Aorta (tissue), 5 donors: ENCODE measurements around the gene KIF14. TPM values are rescaled to one million over a fixed set of nuclear protein-coding genes. Genes with fewer than 3 reads are reported as not detected.
A peak's percentile ranks its signal among the peaks of the same experiment; 100 is the strongest.
"Not testable (repeated sequence)": the region's sequence is repeated elsewhere in the genome, so short reads cannot be mapped to it uniquely, and the experiment has no call there.

ENCODE experiments used
- ATAC-seq: fragments of 200-7000 bp; cut with Tn5 transposase; one replicate; pipeline ENCODE4 v1.9.1; 2022; ENCODE audit warnings: moderate library complexity; ENCODE audit not compliant: low FRiP score
- DNase-seq, 2 donors: peaks; one replicate each; pipeline ENCODE4 v3.0.0-alpha.2; 2020
- H3K27ac ChIP-seq, 2 donors: one replicate each; pipeline ENCODE4 v1.5.1; 2013; ENCODE audit warnings: low read length in 2 of 2, mild to moderate bottlenecking in 2 of 2, moderate library complexity in 2 of 2, control low read depth in 1 of 2, inconsistent platforms in 1 of 2, low read depth in 1 of 2
- H3K27me3 ChIP-seq, 2 donors: one replicate each; pipeline ENCODE4 v1.6.1; 2013; ENCODE audit warnings: control low read depth in 1 of 2, low read length in 1 of 2, mild to moderate bottlenecking in 1 of 2, moderate library complexity in 1 of 2; ENCODE audit not compliant: insufficient read depth in 2 of 2, control insufficient read depth in 1 of 2
- H3K36me3 ChIP-seq, 2 donors: one replicate each; pipeline ENCODE4 v1.6.1; 2013; ENCODE audit warnings: control low read depth in 1 of 2, low read length in 1 of 2, mild to moderate bottlenecking in 1 of 2; ENCODE audit not compliant: insufficient read depth in 2 of 2, control insufficient read depth in 1 of 2
- H3K4me1 ChIP-seq, 2 donors: one replicate each; pipeline ENCODE4 v1.6.1; 2013; ENCODE audit warnings: low read length in 2 of 2, control low read depth in 1 of 2, mild to moderate bottlenecking in 1 of 2, moderate library complexity in 1 of 2; ENCODE audit not compliant: insufficient read depth in 2 of 2, control insufficient read depth in 1 of 2
- H3K4me3 ChIP-seq, 2 donors: one replicate each; pipeline ENCODE4 v1.5.1; 2013; ENCODE audit warnings: low read length in 2 of 2, control low read depth in 1 of 2, mild to moderate bottlenecking in 1 of 2
- H3K9me3 ChIP-seq: one replicate; pipeline ENCODE4 v1.6.1; 2013; ENCODE audit warnings: mild to moderate bottlenecking, low read length; ENCODE audit not compliant: control insufficient read depth
- WGBS, 2 donors: extraction: QIAGEN DNeasy Blood & Tissue Kit; methylation state at CpG; one replicate each; pipeline ENCODE4 v1.1.7; 2013; 5-methylcytosine and 5-hydroxymethylcytosine counted together
- intact Hi-C, 2 donors: fragments of 100-400 bp; cut with DNase I; formaldehyde crosslinking; loops; one replicate each; pipeline versions ENCODE4 v1.14.2 to v1.15.0; 2022
- polyA plus RNA-seq, 2 donors: library from polyadenylated mRNA; stranded (reverse); fragments of 200-250 nt; gene quantifications; one replicate each; pipeline ENCODE4 v1.2.3, GENCODE V29; 2013
- total RNA-seq, 2 donors: library from RNA; stranded (reverse); fragmentation: NEBNext Ultra II Directional; extraction: Animal tissue kit (Norgen Biotek cat#: 25700); gene quantifications; one replicate each; pipeline ENCODE4 v1.2.1, GENCODE V29; 2021
- donor health status: healthy with polysubstance abuse.
- donor health status: Bipolar disorder and iron deficiency.
- donor health status: DM: no; HTN: no; CAD: no.
- donor health status: DM: no; HTN: no; CAD: no.
- donor health status: DM: yes; HTN: yes; CAD: no.

KIF14 gene
- total and polyA plus RNA-seq, 4 donors: 0.13 to 0.60 (median 0.18) TPM

- no peaks in the 10 kb centered on the region for H3K9me3 ChIP-seq
- no peaks in the 10 kb centered on the region for H3K27me3 ChIP-seq
- H3K4me1 ChIP-seq: peaks cover 0 to 4% of the 10 kb centered on the region in 2 donors
- intact Hi-C loops: no loop called here
- H3K27ac ChIP-seq: no peak overlapping the region
- no peaks in the 10 kb centered on the region for H3K36me3 ChIP-seq
- DNase-seq (no peak), ATAC-seq (no peak)
- 85 to 86% methylated on average over 1 of the region's 1 CpG for WGBS, 2 donors
- no peak overlapping the region for H3K4me3 ChIP-seq
These were observed 82.4 kb downstream of the KIF14 start for GRCh38 chr1:200538179-200538578.

- no peak for ATAC-seq
- H3K4me1 ChIP-seq: no peaks in the 10 kb centered on the region
- no peaks in the 10 kb centered on the region for H3K36me3 ChIP-seq
- DNase-seq: no peak
- H3K27ac ChIP-seq: no peak overlapping the region
- 70 to 71% methylated on average over 4 of the region's 4 CpGs for WGBS, 2 donors
- H3K27me3 ChIP-seq: no peaks in the 10 kb centered on the region
- no peaks in the 10 kb centered on the region for H3K9me3 ChIP-seq
- intact Hi-C loops: no loop called here
- no peak overlapping the region for H3K4me3 ChIP-seq
These were observed 84.9 kb downstream of the KIF14 start for GRCh38 chr1:200535605-200536004.

DNA sequence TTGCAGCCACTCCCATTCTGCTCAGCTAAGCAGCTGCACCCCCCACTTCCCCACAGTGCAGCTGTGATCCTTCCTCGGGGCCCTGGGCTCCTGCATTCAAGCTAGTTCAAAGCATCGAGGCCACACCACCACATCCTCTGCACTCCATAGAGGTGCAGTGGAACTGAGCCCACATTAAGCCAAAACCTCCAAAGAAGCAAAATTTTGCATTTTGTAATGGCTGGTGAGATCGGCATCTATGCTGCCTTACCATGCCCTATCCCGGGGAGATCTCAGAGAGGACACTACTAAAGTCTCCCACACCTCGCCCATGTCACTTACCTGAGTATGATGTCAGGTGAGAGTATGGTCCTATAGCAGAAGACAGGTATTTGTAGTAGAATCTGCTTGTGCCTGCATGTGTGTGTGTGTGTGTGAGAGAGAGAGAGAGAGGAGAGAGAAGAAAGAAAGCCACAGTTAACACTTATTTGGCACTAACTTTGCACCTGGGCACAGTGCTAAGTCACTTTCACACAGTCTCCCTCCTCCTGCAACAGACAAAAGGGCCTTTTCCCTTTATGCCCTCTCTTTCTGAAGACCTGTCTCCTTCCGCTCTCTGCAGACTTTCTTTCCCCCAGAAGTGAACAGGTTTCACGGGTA, 89.8 kb downstream of the KIF14 start:
- no peaks in the 10 kb centered on the region for H3K27me3 ChIP-seq
- intact Hi-C loops: no loop called here
- H3K27ac ChIP-seq: no peak overlapping the region
- no peak for ATAC-seq
- no peaks in the 10 kb centered on the region for H3K36me3 ChIP-seq
- no peaks in the 10 kb centered on the region for H3K9me3 ChIP-seq
- no peak overlapping the region for H3K4me3 ChIP-seq
- 62 to 65% methylated on average over 7 of the region's 7 CpGs for WGBS, 2 donors
- no peak for DNase-seq
- H3K4me1 ChIP-seq: no peaks in the 10 kb centered on the region

- no peaks in the 10 kb centered on the region for H3K4me1 ChIP-seq
- H3K36me3 ChIP-seq: no peaks in the 10 kb centered on the region
- no peak for ATAC-seq
- no peak for DNase-seq
- WGBS, 2 donors: 68 to 69% methylated on average over 4 of the region's 4 CpGs
- no peaks in the 10 kb centered on the region for H3K27me3 ChIP-seq
- no peak overlapping the region for H3K4me3 ChIP-seq
- intact Hi-C loops: no loop called here
- H3K9me3 ChIP-seq: no peaks in the 10 kb centered on the region
- no peak overlapping the region for H3K27ac ChIP-seq
These were observed 91.5 kb downstream of the KIF14 start for GRCh38 chr1:200528858-200529606.

DNA sequence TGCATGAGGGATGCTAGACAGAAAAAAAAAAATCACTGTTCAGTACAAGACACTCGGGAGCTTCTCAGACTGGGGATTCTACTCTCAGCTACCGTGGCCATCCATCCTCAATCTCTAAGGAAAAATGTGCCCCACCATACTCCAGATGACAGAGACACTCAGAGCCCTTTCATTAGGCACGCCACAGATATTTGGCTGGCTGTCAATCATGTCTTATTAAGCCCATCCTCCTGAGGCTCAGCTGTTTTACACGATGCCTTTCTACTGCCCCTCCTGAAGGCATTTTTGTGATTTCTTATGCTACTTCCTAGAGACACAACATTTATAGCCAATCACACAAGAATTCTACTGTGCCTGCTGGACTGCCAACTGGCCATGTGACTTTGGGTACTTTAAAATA, 92.9 kb downstream of the KIF14 start:
- no peak for ATAC-seq
- Histone ChIP-seq H3K4me1 (no peaks in the 10 kb centered on the region), H3K4me3 (no peak overlapping the region), H3K9me3 (no peaks in the 10 kb centered on the region), H3K27ac (no peak overlapping the region), H3K36me3 (no peaks in the 10 kb centered on the region), H3K27me3 (no peaks in the 10 kb centered on the region)
- DNase-seq: peak in 1 of 2 donors; percentile 5
- intact Hi-C loops: no loop called here
- 88 to 92% methylated on average over 4 of the region's 4 CpGs for WGBS, 2 donors

DNA sequence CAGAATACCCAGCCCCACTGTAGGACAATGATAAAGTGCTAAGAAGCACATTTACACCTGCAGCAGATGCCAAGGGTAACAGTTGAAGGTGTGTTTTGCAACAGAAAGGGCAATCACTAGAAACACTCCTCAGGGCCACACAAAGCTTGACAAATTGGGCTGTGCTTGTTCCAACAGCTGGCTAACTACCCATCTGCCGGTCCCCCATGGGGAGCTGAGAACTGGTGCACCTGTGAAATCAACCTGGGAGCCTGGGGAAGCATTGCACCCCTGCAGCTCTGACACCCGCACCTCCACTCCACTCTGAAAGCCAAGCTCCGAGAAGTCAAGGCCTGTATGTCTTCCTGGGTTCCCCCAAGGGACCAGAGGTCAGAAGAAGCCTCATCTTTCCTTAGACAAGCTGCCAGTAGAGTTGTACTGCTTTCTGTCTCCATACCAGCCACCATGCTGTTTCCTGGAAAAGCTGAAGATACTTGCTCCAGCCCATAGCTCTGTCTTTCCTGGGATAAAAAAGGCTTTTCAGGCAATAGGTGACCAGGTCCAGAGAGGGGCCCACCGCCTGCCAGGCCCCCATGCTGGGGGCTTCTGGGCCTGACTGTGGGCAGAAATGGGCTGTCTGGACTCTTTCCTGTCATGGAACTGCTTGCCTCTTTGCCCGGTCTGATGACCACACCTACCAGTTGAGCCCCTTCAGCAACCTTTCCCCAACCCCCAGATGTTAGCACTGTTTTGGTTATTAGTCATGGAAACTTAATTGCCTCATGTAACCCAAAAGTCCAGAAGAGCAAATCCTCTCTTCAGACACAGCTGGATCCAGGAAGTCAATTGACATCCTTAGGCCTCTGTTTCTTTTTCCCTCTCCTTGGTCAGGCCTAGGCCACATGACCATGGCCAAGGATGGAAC, 93.6 kb downstream of the KIF14 start:
- Histone ChIP-seq H3K4me1 (no peaks in the 10 kb centered on the region), H3K27ac (no peak overlapping the region), H3K9me3 (no peaks in the 10 kb centered on the region), H3K36me3 (no peaks in the 10 kb centered on the region), H3K27me3 (no peaks in the 10 kb centered on the region), H3K4me3 (no peak overlapping the region)
- 89 to 93% methylated on average over 5 of the region's 5 CpGs for WGBS, 2 donors
- intact Hi-C loops: no loop called here
- DNase-seq (peak in 1 of 2 donors; percentile 34), ATAC-seq (no peak)

- Histone ChIP-seq H3K27ac (no peak overlapping the region), H3K36me3 (no peaks in the 10 kb centered on the region), H3K4me1 (no peaks in the 10 kb centered on the region), H3K27me3 (no peaks in the 10 kb centered on the region), H3K4me3 (no peak overlapping the region), H3K9me3 (no peaks in the 10 kb centered on the region)
- DNase-seq (no peak), ATAC-seq (peak; percentile 76)
- intact Hi-C loops: no loop called here
- WGBS, 2 donors: 21 to 35% methylated on average over 9 of the region's 9 CpGs
These were observed 95.2 kb downstream of the KIF14 start for GRCh38 chr1:200525090-200525987.

DNA sequence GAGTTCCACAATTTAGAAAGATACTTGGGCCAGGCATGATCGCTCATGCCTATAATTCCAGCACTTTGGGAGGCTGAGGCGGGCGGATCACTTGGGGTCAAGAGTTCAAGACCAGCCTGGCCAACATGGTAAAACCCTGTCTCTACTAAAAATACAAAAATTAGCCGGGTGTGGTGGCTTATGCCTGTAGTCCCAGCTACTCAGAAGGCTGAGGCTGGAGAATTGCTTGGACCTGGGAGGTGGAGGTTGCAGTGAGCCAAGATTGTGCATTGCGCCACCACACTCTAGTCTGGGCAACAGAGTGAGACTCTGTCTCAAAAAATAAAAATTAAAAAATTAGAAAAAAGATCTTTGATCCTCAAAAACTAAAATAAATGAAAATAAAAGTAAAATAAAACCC, 96.0 kb downstream of the KIF14 start:
- peak; percentile 64 for ATAC-seq
- H3K27ac ChIP-seq, H3K36me3 ChIP-seq, DNase-seq, intact Hi-C loops, H3K4me1 ChIP-seq, H3K9me3 ChIP-seq, H3K27me3 ChIP-seq, H3K4me3 ChIP-seq: not testable (repeated sequence)
- WGBS, 2 donors: 92 to 93% methylated on average over 5 of the region's 5 CpGs
